ENCODE results near the gene FOXN1.

DNA sequence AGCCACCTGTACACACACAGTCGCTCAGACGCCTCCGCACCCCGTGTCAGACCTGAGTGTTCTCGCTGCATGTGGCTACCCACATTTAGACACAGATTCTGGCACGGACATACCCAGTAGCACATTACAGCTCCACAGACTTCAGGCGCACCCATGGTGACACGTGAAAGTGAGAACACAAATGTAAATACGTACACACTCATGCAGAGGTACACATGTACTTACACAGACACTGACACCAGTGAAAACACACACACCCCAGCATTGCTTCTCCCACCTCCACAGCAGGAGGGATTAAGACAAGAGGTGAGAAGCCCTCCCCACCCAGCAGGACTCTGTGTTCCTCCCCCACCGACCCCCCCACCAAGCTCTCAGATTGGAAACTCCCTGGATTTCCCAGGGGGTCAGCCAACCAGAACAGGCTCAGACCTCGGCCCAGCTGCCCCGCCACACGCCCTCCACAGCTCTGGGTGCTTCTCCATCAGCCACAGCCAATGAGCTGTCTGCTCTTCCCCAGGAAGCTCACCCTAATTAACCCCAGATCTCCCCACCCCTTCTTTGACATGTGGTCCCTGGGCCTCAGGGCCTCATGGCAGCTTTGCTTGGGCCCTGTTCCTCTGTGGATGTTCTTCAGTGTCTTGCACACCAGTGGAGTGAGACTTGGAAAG, 5.3 kb upstream of the FOXN1 start:
- no peak; the same call in 1 of the 2 replicates for TF ChIP-seq CHD2 (IDR thresholded peaks at IDR 0.05; ENCODE audit: borderline replicate concordance, low read depth, low read length)
- TF ChIP-seq, protein P1, sequence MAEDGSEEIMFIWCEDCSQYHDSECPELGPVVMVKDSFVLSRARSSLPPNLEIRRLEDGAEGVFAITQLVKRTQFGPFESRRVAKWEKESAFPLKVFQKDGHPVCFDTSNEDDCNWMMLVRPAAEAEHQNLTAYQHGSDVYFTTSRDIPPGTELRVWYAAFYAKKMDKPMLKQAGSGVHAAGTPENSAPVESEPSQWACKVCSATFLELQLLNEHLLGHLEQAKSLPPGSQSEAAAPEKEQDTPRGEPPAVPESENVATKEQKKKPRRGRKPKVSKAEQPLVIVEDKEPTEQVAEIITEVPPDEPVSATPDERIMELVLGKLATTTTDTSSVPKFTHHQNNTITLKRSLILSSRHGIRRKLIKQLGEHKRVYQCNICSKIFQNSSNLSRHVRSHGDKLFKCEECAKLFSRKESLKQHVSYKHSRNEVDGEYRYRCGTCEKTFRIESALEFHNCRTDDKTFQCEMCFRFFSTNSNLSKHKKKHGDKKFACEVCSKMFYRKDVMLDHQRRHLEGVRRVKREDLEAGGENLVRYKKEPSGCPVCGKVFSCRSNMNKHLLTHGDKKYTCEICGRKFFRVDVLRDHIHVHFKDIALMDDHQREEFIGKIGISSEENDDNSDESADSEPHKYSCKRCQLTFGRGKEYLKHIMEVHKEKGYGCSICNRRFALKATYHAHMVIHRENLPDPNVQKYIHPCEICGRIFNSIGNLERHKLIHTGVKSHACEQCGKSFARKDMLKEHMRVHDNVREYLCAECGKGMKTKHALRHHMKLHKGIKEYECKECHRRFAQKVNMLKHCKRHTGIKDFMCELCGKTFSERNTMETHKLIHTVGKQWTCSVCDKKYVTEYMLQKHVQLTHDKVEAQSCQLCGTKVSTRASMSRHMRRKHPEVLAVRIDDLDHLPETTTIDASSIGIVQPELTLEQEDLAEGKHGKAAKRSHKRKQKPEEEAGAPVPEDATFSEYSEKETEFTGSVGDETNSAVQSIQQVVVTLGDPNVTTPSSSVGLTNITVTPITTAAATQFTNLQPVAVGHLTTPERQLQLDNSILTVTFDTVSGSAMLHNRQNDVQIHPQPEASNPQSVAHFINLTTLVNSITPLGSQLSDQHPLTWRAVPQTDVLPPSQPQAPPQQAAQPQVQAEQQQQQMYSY (CRISPR knock-in tag; IDR thresholded peaks at IDR 0.05): no peak
- TF ChIP-seq, protein P2, sequence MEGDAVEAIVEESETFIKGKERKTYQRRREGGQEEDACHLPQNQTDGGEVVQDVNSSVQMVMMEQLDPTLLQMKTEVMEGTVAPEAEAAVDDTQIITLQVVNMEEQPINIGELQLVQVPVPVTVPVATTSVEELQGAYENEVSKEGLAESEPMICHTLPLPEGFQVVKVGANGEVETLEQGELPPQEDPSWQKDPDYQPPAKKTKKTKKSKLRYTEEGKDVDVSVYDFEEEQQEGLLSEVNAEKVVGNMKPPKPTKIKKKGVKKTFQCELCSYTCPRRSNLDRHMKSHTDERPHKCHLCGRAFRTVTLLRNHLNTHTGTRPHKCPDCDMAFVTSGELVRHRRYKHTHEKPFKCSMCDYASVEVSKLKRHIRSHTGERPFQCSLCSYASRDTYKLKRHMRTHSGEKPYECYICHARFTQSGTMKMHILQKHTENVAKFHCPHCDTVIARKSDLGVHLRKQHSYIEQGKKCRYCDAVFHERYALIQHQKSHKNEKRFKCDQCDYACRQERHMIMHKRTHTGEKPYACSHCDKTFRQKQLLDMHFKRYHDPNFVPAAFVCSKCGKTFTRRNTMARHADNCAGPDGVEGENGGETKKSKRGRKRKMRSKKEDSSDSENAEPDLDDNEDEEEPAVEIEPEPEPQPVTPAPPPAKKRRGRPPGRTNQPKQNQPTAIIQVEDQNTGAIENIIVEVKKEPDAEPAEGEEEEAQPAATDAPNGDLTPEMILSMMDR (IDR thresholded peaks at IDR 0.05 in 2 of 3, conservative IDR thresholded peaks at IDR 0.05 in 1 of 3; ENCODE audit: control insufficient read depth in 2 of 3, extremely low read depth in 1 of 3, insufficient read depth in 1 of 3, low read depth in 3 of 3, low read length in 3 of 3): no peak
- TF ChIP-seq, protein P3, sequence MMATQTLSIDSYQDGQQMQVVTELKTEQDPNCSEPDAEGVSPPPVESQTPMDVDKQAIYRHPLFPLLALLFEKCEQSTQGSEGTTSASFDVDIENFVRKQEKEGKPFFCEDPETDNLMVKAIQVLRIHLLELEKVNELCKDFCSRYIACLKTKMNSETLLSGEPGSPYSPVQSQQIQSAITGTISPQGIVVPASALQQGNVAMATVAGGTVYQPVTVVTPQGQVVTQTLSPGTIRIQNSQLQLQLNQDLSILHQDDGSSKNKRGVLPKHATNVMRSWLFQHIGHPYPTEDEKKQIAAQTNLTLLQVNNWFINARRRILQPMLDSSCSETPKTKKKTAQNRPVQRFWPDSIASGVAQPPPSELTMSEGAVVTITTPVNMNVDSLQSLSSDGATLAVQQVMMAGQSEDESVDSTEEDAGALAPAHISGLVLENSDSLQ (IDR thresholded peaks at IDR 0.05): peak; percentile 41
- no peak for TF ChIP-seq RCOR1 (conservative IDR thresholded peaks at IDR 0.05; ENCODE audit: low read depth, low read length)
- TF ChIP-seq JUND (IDR thresholded peaks at IDR 0.05; ENCODE audit: low read depth, low read length): no peak
- TF ChIP-seq, protein P4, sequence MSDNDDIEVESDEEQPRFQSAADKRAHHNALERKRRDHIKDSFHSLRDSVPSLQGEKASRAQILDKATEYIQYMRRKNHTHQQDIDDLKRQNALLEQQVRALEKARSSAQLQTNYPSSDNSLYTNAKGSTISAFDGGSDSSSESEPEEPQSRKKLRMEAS (IDR thresholded peaks at IDR 0.05; ENCODE audit: low read depth, low read length): 0 out of 2 replicates have a peak, but pooled peaks have one; percentile 25
- TF ChIP-seq EZH2 (IDR thresholded peaks at IDR 0.05; ENCODE audit: borderline replicate concordance, control insufficient read depth, low read depth, low read length): no peak
- TF ChIP-seq KAT2A (conservative IDR thresholded peaks at IDR 0.05; ENCODE audit: control insufficient read depth, low read depth, low read length): no peak

Measured in GM12878 (cell line).